ENCODE data around the gene TNXB.
A peak's percentile ranks its signal among the peaks of the same experiment; 100 is the strongest.

TNXB gene

GRCh38 chr6:32085759-32086459 is 23.2 kb downstream of the TNXB start:
- no peak for TF ChIP-seq CTCF (IDR thresholded peaks at IDR 0.05; ENCODE audit: control insufficient read depth, insufficient read depth, low read depth, low read length, missing control alignments)
- H3K4me3 ChIP-seq (ENCODE audit: control insufficient read depth, low read depth, low read length): no peak overlapping the region
- DNase-seq (ENCODE audit: low read depth): no peak

GRCh38 chr6:32084780-32085179 is 24.4 kb downstream of the TNXB start:
- no peak for TF ChIP-seq CTCF (IDR thresholded peaks at IDR 0.05; ENCODE audit: control insufficient read depth, insufficient read depth, low read depth, low read length, missing control alignments)
- H3K4me3 ChIP-seq (ENCODE audit: control insufficient read depth, low read depth, low read length): no peak overlapping the region
- no peak for DNase-seq (ENCODE audit: low read depth)

GRCh38 chr6:32083812-32084768 is 25.0 kb downstream of the TNXB start:
- DNase-seq (ENCODE audit: low read depth): no peak
- H3K4me3 ChIP-seq (ENCODE audit: control insufficient read depth, low read depth, low read length): no peak overlapping the region
- no peak for TF ChIP-seq CTCF (IDR thresholded peaks at IDR 0.05; ENCODE audit: control insufficient read depth, insufficient read depth, low read depth, low read length, missing control alignments)

- DNase-seq (ENCODE audit: low read depth): peak; percentile 85
- no peak for TF ChIP-seq CTCF (IDR thresholded peaks at IDR 0.05; ENCODE audit: control insufficient read depth, insufficient read depth, low read depth, low read length, missing control alignments)
- H3K4me3 ChIP-seq (ENCODE audit: control insufficient read depth, low read depth, low read length): no peak overlapping the region
These were observed 26.2 kb downstream of the TNXB start for GRCh38 chr6:32082935-32083334.

- no peak overlapping the region for H3K4me3 ChIP-seq (ENCODE audit: control insufficient read depth, low read depth, low read length)
- no peak for TF ChIP-seq CTCF (IDR thresholded peaks at IDR 0.05; ENCODE audit: control insufficient read depth, insufficient read depth, low read depth, low read length, missing control alignments)
- no peak for DNase-seq (ENCODE audit: low read depth)
These were observed 26.7 kb downstream of the TNXB start for GRCh38 chr6:32082478-32082877.

GRCh38 chr6:32081168-32081990 is 27.8 kb downstream of the TNXB start:
- DNase-seq (ENCODE audit: low read depth): peak; percentile 63
- no peak for TF ChIP-seq CTCF (IDR thresholded peaks at IDR 0.05; ENCODE audit: control insufficient read depth, insufficient read depth, low read depth, low read length, missing control alignments)
- no peak overlapping the region for H3K4me3 ChIP-seq (ENCODE audit: control insufficient read depth, low read depth, low read length)
